GM21737 (cell line): Measurements from ENCODE around the gene TIGD6.
"Not testable (repeated sequence)": the region's sequence is repeated elsewhere in the genome, so short reads cannot be mapped to it uniquely, and the experiment has no call there.

Experiments used
- ATAC-seq: cut with Tn5 transposase; IDR thresholded peaks from one replicate; pipeline ENCODE4 v1.9.1; 2021; ENCODE audit warnings: mild to moderate bottlenecking, moderate library complexity; ENCODE audit not compliant: unreplicated experiment

Gene TIGD6

DNA sequence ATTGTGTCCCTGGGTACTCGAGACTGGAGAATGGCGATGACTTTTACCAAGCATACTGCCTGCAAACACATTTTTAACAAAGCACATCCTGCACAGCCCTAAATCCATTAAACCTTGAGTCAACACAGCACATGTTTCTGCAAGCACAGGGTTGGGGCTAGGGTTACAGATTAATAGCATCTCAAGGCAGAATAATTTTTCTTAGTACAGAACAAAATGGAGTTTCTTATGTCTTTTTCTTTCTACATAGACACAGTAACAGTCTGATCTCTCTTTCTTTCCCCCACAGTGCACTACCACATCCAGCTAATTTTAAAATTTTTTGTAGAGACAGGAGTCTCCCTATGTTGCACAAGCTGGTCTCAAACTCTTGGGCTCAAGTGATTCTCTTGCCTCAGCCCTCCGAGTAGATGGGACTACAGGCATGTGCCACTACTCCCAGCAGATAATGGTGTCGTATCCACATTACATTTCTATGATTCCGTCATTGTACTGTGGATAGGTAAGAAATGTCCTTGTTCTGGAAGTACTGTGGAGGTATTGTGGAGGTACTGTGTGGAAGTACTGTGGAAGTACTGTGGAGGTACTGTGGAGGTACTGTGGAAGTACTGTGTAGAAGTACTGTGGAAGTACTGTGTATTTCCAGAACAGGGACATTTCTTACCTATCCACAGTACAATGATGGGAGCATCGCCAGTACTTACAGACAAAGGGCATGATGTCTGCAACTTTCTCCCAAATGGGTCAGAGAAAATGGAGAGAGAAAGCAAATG is 57.1 kb downstream of the TIGD6 start:
- ATAC-seq, result not testable (repeated sequence)
